TTC549 (cell line): ENCODE data around the gene ANKRD11.
"Not testable (repeated sequence)": the region's sequence is repeated elsewhere in the genome, so short reads cannot be mapped to it uniquely, and the experiment has no call there.

ENCODE experiments used
- FAIRE-seq: peaks from 2 replicates; lab custom pipeline; 2012; peaks lifted over from hg19 to GRCh38; lab: Jason Lieb, UNC

Gene ANKRD11

GRCh38 chr16:89402962-89403361, 87.4 kb downstream of the ANKRD11 start:
- no peak for FAIRE-seq

DNA sequence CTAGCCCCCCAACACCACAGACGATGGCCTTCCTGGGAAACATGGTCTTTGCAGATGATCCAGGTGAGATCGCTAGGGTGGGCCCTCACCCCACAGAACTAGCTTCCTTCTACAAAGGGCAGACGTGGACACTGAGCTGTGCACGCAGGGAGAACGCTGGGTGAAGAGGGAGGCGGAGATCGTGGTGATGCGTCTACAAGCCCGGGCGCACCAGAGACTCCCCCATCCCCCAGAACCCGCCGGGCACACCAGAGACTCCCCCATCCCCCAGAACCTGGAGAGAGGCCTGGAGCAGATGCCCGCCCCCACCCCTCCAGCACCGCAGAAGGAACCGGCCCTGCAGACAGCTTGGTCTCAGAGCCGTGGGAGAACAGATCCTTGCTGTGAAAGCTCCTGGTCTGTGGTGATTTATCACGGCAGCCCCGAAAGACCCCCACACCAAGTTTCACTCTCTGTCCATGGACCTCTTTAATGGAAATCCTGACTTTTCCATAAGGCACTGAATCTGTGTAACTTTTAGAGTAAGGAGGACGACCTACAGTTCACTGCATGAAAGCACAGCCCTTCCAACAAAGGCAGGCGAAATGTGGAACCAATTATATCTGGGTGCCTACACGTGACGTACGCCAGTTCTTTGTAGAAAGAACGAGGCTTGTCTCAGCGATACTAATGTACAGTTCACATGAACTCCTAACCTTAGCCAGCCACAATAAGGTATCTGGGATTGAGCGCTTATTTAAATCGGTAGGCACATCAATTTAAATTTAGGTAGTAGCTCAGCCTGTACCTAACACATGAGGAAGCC, 88.5 kb downstream of the ANKRD11 start:
- no peak for FAIRE-seq

- no peak for FAIRE-seq
Measured at GRCh38 chr16:89401205-89401604, 89.2 kb downstream of the ANKRD11 start.

DNA sequence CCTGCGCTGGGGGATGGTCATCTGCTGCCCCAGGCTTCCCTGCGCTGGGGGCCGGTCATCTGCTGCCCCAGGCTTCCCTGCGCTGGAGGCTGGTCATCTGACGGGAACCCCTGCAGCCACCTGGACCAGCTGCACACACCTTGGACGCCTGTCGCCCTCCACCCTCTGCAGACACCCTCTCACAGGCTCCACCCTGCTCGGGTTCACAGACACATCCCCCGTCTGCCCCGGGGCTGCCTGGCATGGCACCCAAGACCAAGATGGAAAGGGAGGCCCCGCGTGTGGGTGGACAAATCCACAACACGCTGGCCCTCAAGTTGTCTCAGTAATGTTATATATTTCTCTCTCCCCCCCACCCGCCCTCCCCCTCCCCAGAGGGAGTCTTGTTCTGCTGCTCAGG, 89.6 kb downstream of the ANKRD11 start:
- FAIRE-seq, result no peak

DNA sequence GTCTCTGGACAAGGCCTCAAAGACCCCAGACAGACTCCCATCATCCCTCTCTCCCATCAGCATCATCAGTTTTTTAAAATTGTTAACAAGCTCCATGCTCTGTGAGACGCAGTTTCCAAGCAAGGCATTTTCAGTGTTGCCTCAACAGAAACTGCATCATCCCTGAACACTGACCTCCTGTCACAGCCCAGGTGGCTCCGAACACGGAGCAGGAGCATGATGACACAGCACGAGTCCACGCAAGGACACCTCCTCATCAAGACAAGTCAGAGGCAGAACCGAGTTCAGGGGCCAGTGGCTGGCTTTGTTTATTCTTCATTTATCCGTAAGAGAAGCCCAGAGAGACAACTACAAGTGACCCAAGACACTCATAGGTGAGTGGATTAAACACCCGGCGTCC, 91.4 kb downstream of the ANKRD11 start:
- FAIRE-seq, result no peak

- no peak for FAIRE-seq
Measured at GRCh38 chr16:89397331-89397861, 93.0 kb downstream of the ANKRD11 start.

GRCh38 chr16:89396156-89396555, 94.2 kb downstream of the ANKRD11 start:
- FAIRE-seq, result no peak

DNA sequence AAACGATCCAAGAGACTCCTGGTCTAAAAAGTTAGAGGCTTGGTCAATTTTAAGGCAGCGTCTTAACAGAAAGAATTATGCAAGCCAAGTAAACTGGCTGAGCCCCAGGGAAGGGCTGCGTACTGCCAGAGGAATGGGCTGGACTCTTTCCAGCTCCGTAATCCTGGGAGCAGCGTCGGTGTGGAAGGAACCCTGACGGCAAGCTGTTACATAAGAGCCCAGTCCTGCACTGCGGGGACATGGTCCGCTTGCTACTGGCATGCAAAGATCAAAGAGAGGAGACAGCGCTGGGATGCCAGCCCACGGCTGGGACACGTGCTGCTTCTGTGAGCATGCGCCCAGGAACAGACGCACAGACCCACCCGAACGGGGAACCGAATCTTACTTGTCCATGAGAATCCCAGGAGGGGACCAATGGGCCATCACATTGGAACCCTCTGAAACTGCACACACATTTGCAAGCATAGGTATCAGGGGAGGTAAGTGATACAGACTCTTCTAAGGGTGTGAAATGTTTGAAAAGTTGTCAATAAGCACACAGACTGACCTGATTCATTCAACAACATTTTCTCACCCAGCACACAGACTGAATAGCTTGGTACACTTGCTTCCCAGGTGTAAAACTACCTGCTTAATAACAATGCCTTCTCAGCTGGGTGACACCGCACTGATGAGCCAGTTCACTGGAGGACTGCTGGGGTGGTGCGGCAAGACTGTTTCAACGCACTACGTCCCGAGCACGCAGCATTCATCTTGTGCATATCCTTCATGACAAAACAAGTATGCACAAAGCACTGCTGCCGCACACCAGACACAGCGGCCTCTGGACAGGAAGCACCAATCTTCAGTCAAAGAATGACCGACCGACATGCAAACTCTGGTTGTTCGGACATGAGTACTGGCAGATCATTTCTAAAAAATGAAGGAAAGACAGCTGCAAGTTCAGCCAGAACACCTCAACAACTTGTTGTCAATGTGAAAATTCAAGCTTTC, 94.9 kb downstream of the ANKRD11 start:
- no peak for FAIRE-seq

DNA sequence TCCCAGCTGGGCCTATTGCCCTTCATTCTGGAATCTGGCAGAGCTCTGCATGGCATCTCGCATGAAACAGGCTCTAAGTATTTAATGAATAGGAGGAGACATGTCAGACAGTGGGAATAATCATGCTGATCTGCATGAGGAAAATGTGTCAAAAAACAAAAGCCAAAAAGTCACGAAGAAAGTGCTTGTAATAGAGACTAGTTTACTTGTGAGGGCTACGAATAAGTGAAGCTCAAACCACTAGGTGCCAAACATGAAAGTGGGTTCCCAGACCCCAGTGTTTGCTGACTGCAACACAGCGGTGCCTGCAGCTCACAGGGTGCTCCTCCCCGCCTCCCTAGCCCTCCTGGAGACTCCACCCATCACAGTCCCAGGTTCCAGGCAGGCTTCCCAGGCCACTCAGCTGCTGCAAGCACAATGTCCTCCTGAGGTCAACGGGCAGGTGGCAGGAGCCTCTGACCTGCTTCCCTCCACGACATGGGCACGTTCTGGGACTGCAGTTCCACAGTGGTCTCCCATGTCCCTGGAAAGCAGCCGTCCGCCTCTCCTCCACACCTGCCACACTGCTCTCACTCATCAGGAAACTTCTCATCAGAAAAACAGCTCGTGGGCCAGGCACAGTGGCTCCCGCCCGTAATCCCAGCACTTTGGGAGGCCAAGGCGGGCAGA, 96.5 kb downstream of the ANKRD11 start:
- no peak for FAIRE-seq

DNA sequence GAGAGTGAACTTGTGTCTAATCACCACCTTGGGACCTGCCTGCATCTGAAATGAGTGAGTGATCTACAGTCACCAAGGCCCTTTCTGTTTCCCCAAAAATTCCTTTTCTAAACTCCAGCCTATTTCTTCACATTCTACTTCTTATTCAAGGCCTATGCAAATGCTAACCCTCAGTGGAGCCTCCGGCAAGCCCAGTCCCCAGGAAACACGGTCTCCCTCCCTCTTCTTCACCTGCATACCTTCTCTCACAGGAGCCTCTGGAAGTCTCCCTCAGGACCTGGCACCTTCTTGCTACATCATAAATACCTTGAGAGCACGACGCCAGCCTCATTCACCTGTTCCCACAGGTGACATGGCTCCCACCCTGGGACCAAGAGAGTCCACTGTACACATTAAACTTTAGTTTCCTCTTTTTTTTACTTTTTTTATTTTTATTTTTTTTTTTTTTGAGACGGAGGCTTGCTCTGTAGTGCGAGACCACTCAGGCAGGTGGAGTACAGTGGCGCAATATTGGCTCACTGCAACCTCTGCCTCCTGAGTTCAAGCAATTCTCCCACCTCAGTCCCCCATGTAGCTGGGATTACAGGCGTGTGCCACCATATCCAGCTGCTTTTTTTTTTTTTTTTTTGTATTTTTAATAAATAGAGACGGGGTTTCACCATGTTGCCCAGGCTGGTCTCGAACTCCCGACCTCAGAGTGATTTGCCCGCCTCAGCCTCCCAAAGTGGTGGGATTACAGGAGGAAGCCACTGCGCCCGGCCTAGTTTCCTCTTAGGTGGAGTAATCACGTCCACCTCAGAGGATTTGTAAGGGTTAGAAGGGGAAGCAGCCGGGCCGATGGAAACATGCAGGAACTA, 97.3 kb downstream of the ANKRD11 start:
- FAIRE-seq, result no peak

DNA sequence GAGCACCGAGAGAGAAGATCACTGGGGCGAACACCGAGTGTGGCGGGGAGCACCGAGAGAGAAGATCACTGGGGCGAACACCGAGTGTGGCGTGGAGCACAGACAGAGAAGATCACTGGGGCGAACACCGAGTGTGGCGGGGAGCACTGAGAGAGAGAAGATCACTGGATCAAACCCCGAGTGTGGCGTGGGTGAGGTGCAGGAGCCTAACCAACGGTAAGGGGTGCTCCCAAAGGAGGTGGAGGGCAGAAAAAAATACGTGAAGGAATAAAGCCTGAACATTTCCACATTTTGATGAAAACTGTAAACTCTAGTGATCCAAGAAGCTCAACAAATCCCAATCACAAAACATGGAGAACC, 100.2 kb downstream of the ANKRD11 start:
- FAIRE-seq, result not testable (repeated sequence)

GRCh38 chr16:89389504-89390223, 100.7 kb downstream of the ANKRD11 start:
- FAIRE-seq, result not testable (repeated sequence)

GRCh38 chr16:89388536-89388935, 101.8 kb downstream of the ANKRD11 start:
- FAIRE-seq, result no peak

GRCh38 chr16:89386306-89387185, 103.8 kb downstream of the ANKRD11 start:
- no peak for FAIRE-seq

DNA sequence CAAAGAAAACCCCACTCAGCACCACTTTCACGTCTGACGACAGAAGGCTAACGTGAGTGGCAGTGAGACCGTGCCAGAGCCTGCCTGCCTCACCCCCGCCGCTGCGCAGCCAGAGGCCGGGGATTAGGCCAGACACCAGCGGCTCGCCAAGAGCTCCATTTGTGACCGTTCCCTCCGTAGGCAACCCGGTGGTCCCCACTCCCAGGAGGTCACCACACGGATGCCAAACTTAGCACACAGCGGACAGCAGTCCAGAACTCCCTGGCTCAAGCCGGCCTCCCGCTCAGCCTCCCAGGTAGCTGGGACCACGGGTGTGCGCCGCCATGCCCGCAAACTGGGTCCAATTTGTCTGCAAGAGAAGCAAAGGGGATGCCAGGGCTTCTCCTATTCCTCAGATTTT, 104.6 kb downstream of the ANKRD11 start:
- FAIRE-seq, result no peak

GRCh38 chr16:89384282-89384681, 106.1 kb downstream of the ANKRD11 start:
- no peak for FAIRE-seq

DNA sequence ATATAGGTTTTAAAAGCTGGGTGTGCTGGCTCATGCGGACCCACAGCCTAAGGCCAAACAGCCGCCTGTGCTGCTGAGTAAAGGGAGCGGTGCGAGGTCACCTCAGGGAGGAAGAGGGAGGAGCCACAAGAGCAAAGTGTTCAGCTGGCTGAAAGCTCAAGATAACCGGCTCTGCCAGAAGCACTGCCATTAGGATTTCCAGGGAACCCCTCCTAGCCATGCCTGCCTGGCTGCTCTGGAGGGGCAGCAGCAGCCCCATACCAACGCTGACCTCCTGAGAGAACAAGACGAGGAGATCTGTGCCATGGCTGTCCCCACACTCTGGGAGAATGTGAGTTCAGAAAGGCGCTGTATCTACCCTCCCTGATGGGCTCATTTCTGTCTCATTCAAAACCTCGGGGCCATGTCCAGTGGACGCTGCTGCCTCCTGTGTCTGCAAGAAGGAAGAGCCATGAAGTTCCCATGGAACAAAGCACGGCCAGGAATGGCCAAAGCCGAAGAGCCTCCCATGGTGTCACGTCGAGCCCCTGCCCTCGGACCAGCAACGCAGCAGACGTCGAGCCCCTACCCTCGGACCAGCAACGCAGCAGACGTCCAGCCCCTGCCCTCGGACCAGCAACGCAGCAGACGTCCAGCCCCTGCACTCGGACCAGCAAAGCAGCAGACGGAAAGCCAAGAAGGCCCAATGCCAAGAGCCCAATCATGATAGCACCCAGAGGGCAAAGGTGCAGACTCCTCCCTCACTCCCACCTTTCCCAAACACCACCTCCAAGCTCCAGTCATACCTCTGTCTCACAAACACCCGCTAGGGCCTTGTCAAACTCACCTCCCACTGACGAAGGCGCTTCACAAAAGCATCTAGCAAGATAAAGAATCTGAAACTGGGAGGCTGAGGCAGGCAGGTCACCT, 107.0 kb downstream of the ANKRD11 start:
- no peak for FAIRE-seq

- not testable (repeated sequence) for FAIRE-seq
Measured at GRCh38 chr16:89382555-89382954, 107.8 kb downstream of the ANKRD11 start.

DNA sequence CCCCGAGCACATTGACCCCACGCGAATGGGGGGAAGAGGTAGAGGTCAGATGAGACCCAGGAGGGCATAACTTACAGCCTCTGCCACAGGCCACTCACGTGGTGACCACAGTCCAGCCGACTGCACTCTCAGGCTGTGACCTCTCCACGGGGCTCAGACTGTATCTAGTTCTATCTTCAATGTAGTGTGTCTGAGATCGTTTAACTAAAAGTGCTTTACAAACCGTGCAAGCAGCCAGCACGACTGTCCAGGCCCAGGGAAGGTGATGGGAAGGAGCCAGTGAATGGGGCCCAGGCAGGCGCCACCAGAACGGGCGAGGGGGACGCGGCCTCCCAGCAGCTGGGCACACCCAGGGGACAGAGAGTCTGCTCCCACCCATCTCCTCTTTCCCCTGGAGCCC, 108.6 kb downstream of the ANKRD11 start:
- no peak for FAIRE-seq
